GM10847 (cell line): Measurements from ENCODE around the gene DLG5.

Source experiments
- POLR2A ChIP-seq: IDR thresholded peaks from 2 replicates; pipeline ENCODE4 v1.6.1; 2011; ENCODE audit not compliant: insufficient read length; ENCODE audit errors: extremely low read depth

Gene DLG5

GRCh38 chr10:77801474-77802161 lies 124.9 kb downstream of the DLG5 start:
- no peak for TF ChIP-seq POLR2A

DNA sequence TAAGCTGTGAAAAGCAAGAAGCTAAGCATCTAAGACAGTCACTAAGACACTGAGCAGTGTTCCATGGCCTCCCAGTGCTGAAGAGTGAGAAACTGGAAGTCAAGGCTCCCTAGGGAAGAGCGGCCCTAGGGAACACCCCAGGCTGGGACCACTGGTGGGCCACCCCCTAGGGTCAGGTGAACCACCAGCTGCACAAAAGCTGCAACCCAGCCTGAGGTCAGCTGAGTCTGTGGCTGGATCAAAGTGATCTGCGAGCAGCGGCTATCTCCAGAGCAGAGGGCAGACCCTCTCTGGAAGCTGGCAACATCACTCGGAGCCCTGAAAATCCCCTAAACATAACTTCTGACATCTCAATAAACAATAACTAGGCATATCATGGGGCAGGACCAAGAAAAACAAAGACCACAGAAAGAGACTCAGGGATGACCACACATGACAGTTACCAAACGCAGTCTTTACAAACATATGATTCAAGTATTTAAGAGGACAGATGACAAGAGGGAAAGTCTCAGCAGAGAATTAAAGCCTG lies 125.8 kb downstream of the DLG5 start:
- no peak for TF ChIP-seq POLR2A

GRCh38 chr10:77800320-77800719 lies 126.2 kb downstream of the DLG5 start:
- TF ChIP-seq POLR2A, result no peak

DNA sequence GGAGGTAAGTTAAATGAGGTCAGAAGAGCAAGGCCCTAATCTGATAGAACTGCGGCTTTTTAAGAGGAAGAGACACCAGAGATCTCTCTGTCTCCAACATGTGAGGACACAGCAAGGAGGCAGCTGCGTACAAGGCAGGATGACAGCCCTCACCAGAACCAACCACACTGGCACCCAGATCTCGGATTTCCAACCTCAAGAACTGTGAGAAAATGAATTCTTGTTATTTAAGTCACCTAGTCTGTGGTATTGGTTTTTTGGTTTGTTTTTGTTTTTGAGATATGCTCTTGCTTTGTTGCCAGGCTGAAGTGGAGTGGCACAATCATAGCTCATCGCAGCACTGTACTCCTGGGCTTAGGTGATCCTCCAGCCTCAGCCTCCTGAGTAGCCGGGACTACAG lies 127.2 kb downstream of the DLG5 start:
- no peak for TF ChIP-seq POLR2A

- no peak for TF ChIP-seq POLR2A
Measured at GRCh38 chr10:77798940-77799339, 127.6 kb downstream of the DLG5 start.

DNA sequence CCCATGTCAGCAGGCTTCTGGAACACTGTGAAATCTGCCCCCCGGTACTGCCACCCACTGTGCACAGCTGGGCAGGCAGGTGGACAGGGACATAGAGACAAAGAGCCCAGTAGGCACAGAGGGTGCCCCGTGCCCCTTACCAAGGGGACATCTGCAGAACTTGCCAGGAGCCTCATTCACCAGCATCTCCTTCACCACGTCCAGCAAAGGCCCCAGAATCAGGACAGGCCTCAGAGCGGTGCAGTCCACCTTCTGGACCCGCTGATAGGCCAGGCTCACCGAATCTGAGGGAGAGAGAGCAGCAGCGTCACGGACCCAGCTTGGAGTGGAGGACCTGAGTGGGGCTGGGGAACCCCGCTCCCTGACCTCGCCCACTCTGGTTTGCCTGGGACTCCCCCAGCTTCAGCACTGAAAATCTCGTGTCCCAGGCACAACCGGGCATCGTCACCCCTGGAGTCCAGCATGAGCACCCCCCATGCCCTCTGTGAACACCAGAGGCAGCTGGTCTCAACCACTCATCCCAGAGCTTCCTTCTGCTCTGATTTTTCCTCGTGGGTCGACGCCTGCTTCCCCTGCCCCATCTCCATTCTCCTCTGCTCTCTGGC lies 130.1 kb downstream of the DLG5 start:
- TF ChIP-seq POLR2A, result no peak

DNA sequence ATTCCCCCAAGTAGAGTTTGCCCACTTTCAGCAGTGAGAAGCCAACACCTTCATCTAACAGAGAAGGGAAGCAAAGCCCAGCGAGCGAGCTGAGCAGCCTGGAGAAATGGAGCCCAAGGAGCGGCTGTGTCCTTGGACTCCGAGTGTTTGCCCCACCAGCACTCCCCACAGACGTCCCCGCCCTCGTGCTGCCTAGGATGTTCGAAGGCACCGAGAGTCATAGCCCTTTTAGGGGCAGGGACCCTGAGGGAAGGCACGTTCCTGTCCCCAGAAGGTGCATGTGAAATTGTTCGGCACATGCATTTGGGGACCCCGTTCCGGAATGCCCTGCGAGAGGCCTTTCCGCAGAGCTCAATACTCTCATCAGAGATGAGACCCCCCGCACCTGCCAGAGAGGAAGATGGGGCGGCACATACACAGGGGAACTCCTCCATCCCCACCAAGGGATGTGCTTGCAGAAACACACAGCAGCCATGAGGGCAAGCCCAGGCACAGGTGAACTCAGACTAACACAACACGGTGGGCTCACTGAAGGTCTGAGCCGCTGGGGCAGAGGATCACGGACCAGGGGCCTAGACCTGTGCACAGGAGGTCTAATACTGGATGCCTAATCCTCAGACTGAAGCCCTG lies 131.0 kb downstream of the DLG5 start:
- no peak for TF ChIP-seq POLR2A

- no peak for TF ChIP-seq POLR2A
Measured at GRCh38 chr10:77794256-77795142, 132.1 kb downstream of the DLG5 start.

- no peak for TF ChIP-seq POLR2A
Measured at GRCh38 chr10:77793831-77794230, 132.7 kb downstream of the DLG5 start.

DNA sequence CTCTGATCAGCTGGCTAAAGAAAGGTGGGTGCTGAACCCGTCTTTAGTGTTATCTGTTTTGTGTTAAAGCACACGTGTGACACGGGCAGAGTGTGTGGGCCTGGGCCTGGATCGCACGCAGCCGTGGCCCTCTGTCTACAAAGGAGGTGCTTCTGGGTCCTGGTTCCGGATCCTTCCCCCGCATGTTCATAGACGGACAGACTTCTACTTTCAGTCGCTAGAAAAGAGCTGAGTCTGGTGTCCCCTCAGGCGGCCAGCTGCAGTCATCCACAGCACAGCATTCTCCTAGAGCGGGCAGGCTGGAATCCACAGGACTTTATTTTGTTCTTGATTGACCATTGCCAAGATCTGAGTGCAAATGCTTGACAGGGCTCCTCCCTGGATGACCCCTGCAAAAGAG lies 134.4 kb downstream of the DLG5 start:
- TF ChIP-seq POLR2A, result no peak

DNA sequence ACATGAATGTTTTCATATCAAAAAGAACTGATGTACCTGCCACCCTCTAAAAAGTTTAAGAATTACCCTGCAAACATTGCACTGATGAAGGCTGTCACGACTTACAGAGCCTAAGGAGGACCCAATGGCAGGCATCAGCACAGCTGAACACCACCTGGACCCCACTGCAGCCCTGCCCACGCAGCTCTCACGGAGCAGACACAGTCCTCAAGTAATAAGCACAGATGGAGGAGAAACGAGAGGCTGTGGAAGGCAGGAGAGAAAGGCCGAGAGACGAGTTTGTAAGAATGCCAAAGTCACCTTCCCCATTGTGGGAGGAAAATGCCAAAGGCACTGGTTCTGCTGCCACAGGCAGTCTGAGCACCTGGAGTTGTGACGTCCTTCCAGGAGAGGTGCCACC lies 135.0 kb downstream of the DLG5 start:
- no peak for TF ChIP-seq POLR2A

DNA sequence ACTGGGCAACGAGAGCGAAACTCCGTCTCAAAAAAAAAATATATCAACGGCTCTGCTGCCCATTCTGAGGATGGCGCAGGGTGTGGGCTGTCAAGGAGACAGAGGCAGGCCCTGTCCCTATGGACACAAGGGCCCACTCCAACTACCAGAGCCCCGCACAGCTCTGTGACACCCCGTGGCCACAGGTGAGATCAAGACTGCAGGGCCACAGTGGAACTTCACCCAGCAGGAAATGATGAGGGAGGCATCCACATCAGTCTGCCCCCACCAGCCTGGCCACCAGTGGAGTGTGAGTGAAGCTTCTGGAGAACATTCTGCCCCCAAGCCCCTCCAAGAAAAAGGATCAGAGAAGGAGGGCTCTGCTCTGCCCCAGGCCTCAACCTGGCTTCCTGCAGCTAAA lies 136.7 kb downstream of the DLG5 start:
- no peak for TF ChIP-seq POLR2A

- TF ChIP-seq POLR2A, result no peak
Measured at GRCh38 chr10:77789016-77789415, 137.5 kb downstream of the DLG5 start.

DNA sequence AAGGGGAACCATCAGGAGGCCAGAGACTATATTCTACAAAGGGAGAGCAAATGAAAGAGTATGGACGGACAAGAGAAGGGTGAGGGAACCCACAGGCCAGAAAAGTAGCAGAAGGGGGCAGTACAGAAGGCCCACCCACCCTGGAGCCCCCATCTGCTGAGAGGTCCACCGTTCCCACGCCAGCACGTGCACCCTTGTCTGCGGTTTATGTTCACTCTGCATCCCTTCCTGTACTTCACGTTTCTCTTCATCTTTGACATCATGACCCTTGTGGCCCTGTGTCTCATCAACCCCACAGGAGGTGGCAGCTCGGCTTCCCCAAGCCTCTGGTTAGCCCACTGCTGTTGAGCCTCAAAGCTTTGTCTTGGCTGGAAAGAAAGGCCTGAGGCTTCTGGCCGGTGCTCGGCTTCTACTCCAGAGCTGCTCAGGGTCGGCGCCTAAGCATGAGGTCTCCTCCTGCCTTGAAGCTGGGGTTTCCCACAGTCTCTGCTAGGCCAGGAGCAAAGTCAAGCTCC lies 138.0 kb downstream of the DLG5 start:
- no peak for TF ChIP-seq POLR2A

DNA sequence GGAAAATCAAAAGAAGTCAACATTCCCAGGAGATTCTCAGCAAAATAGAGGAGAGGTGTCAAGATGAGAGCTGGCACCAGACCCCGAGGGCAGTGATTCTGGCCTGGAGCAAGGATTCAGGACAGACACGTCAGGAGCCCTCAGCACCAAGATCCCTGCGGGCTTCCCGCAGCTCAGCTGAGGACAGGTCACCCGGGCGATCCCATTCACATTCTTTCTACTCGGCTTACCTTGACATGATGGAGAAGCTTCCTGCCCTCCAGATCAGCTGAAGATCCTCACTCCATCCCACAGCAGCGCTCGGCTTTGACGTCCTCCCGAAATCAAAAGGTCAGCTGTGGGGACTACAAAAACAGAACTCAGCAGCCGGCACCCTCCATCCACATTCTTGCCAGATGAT lies 139.1 kb downstream of the DLG5 start:
- no peak for TF ChIP-seq POLR2A
